ENCODE results near the gene IRX6.

DNA sequence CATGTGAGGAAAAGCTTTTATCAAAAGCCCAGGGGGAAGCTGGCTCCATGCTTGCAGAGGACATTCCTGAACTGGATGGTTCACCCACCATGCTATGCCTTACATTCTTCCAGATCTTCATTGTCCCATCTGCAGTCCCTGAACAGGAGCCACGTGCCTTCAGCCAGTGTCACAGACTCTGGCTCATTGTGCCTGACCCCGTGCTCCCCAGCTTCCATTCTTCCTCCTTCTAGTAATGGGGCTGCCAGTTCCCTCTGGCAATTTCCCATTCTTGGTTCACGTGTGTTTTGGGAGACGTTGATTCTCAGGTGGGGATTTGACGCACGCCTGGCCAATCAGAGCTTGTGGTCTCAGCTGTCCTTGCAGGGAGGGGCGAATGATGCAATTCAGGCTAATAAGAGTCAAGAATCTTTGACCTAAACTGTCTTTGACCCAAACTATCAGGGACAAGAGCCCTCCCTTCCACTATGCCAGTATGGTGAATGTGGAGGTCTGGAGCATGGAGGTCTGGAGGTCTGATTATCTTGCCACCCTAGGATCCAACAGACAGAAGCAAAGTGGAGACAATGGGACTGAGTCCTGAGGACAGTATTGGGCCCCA, 52.7 kb downstream of the IRX6 start:
- TF ChIP-seq POLR2AphosphoS5 (IDR thresholded peaks at IDR 0.05), result no peak
- TF ChIP-seq POLR2A (IDR thresholded peaks at IDR 0.05), result no peak
- TF ChIP-seq, protein P1, sequence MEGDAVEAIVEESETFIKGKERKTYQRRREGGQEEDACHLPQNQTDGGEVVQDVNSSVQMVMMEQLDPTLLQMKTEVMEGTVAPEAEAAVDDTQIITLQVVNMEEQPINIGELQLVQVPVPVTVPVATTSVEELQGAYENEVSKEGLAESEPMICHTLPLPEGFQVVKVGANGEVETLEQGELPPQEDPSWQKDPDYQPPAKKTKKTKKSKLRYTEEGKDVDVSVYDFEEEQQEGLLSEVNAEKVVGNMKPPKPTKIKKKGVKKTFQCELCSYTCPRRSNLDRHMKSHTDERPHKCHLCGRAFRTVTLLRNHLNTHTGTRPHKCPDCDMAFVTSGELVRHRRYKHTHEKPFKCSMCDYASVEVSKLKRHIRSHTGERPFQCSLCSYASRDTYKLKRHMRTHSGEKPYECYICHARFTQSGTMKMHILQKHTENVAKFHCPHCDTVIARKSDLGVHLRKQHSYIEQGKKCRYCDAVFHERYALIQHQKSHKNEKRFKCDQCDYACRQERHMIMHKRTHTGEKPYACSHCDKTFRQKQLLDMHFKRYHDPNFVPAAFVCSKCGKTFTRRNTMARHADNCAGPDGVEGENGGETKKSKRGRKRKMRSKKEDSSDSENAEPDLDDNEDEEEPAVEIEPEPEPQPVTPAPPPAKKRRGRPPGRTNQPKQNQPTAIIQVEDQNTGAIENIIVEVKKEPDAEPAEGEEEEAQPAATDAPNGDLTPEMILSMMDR (IDR thresholded peaks at IDR 0.05), result no peak
